Urinary bladder (tissue), 4 donors: ENCODE measurements around the gene GIMD1. TPM values are rescaled to one million over a fixed set of nuclear protein-coding genes. Genes with fewer than 3 reads are reported as not detected.
"Not testable (repeated sequence)": the region's sequence is repeated elsewhere in the genome, so short reads cannot be mapped to it uniquely, and the experiment has no call there.

Experiments used
- DNase-seq: peaks from one replicate; pipeline ENCODE4 v3.0.0-alpha.2; 2015; ENCODE audit errors: extremely low spot score
- H3K27ac ChIP-seq: one replicate; pipeline ENCODE4 v1.5.1; 2013; ENCODE audit warnings: low read depth, mild to moderate bottlenecking, moderate library complexity
- H3K36me3 ChIP-seq: one replicate; pipeline ENCODE4 v1.6.1; 2013; ENCODE audit warnings: mild to moderate bottlenecking, moderate library complexity; ENCODE audit not compliant: insufficient read depth
- H3K4me1 ChIP-seq: one replicate; pipeline ENCODE4 v1.6.1; 2013; ENCODE audit warnings: mild to moderate bottlenecking, moderate library complexity; ENCODE audit not compliant: insufficient read depth
- H3K4me3 ChIP-seq: one replicate; pipeline ENCODE4 v1.5.1; 2013; ENCODE audit warnings: low read depth, low read length
- WGBS: extraction: QIAGEN DNeasy Blood & Tissue Kit; methylation state at CpG from one replicate; pipeline ENCODE4 v1.1.7; 2013; 5-methylcytosine and 5-hydroxymethylcytosine counted together
- polyA plus RNA-seq: library from polyadenylated mRNA; stranded (reverse); fragments of 200-250 nt; gene quantifications from one replicate; pipeline ENCODE4 v1.2.3, GENCODE V29; 2013
- total RNA-seq: library from RNA; depleted of rRNA; stranded (reverse); fragments of >200 nt; gene quantifications from one replicate; pipeline ENCODE4 v1.2.3, GENCODE V29; 2014
- donor health status: healthy with polysubstance abuse.
- donor health status: healthy.

Gene GIMD1
- not detected for total RNA-seq
- not detected for polyA plus RNA-seq

DNA sequence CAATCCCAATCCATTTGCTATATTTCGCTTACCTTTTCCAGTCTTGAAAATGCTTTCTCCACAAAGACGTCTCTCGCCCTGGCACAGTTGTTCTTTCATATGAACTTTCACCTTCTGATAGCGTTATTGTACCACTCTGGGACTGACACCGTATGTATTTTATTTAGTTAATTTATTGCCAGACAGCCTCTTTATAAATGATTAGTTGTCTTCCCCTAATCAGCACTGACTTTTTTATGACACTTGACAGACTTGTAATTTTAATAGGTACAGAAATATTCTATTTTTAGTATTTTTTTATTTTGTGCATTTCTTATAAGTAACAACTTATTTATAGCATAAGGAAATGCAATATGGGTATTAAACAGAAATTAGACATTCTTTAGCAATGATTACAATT is at the start of gene GIMD1:
TSS of gene GIMD1 (minus strand) at position 101 of the 400 bp plus-strand sequence. CDS start 1,343 bp downstream, outside the sequence.
- DNase-seq, result no peak
- no peak within 1 kb of the TSS for H3K4me3 ChIP-seq
- WGBS, result 80% methylated on average over 5 of the region's 5 CpGs

GRCh38 chr4:106414366-106414765 is 45.8 kb upstream of the GIMD1 start:
- Histone ChIP-seq H3K27ac (no peak overlapping the region), H3K36me3 (no peaks in the 10 kb centered on the region), H3K4me3 (no peak overlapping the region), H3K4me1 (no peaks in the 10 kb centered on the region)
- no peak for DNase-seq

More for the DNA sequence above, at the start of gene GIMD1:
- no peaks in the 10 kb centered on the region for H3K4me1 ChIP-seq
- peaks cover 1% of the 10 kb centered on the region for H3K36me3 ChIP-seq
- H3K27ac ChIP-seq, result no peak within 1 kb of the TSS

GRCh38 chr4:106409901-106410889 is 41.6 kb upstream of the GIMD1 start:
- no peak for DNase-seq

DNA sequence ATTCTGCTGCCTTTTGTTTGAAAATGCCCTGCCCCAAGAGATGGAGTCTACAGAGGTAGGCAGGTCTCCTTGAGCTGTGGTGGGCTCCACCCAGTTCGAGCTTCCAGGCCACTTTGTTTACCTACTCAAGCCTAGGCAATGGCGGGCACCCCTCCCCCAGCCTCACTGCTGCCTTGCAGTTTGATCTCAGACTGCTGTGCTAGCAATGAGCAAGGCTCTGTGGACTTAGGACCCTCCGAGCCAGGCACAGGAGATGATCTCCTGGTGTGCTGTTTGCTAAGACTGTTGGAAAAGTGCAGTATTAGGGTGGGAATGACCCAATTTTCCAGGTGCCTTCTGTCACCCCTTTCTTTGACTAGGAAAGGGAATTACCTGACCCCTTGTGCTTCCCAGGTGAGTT is 39.4 kb upstream of the GIMD1 start:
- 69% methylated on average over 3 of the region's 3 CpGs for WGBS
- H3K36me3 ChIP-seq, H3K27ac ChIP-seq, H3K4me1 ChIP-seq, H3K4me3 ChIP-seq, DNase-seq: not testable (repeated sequence)

More at GRCh38 chr4:106409901-106410889, 41.6 kb upstream of the GIMD1 start:
- Histone ChIP-seq H3K4me1 (no peaks in the 10 kb centered on the region), H3K27ac (no peak overlapping the region), H3K36me3 (no peaks in the 10 kb centered on the region), H3K4me3 (no peak overlapping the region)
- WGBS, result 84% methylated on average over 15 of the region's 15 CpGs

DNA sequence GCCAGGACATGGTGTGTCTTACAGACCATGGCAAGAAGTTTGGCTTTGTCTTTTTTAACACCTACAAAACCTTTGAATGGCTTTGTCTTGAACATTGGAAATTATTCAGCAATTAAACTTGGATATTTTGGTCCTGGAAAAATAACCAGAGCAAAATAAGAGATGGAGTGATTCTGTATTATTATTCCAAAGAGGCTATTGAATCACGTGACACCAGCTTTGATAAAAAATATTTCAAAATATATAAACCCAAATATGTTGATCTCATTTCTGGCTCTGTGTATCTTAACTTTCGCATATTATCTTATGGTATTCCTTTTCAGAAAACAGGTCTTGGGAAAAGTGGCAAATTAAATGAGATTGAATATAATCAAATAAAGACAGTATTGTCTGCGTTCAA is 32.6 kb upstream of the GIMD1 start:
- no peak overlapping the region for H3K4me3 ChIP-seq
- H3K36me3 ChIP-seq, result no peaks in the 10 kb centered on the region
- DNase-seq, result no peak
- H3K27ac ChIP-seq, result no peak overlapping the region
- H3K4me1 ChIP-seq, result no peaks in the 10 kb centered on the region
- WGBS, result 92% methylated on average over 3 of the region's 3 CpGs

GRCh38 chr4:106398898-106399297 is 30.3 kb upstream of the GIMD1 start:
- H3K27ac ChIP-seq, DNase-seq, H3K4me3 ChIP-seq, H3K36me3 ChIP-seq, H3K4me1 ChIP-seq: not testable (repeated sequence)
- WGBS, result 56% methylated on average over 2 of the region's 4 CpGs

DNA sequence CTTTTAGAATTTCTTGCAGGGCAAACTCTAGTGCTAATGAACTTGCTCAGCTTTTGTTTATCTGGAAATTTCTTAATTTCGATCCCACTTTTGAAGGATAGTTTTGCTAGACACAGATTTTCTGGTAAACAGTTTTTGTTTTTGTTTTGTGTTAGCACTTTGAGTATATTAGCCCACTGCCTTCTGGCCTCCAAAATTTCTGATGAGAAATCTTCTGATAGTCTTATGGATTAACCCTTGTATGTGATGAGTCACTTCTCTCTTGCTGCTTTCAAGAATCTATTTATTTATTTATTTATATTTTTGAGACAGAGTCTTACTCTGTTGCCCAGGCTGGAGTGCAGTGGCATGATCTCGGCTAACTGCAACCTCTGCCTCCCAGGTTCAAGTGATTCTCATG is 27.0 kb upstream of the GIMD1 start:
- DNase-seq, result no peak
- 85% methylated on average over 2 of the region's 2 CpGs for WGBS
- Histone ChIP-seq H3K4me1 (no peaks in the 10 kb centered on the region), H3K27ac (no peak overlapping the region), H3K36me3 (no peaks in the 10 kb centered on the region), H3K4me3 (no peak overlapping the region)

- DNase-seq, result no peak
- WGBS, result 88% methylated on average over 6 of the region's 6 CpGs
- no peaks in the 10 kb centered on the region for H3K36me3 ChIP-seq
- H3K4me3 ChIP-seq, result no peak overlapping the region
- no peaks in the 10 kb centered on the region for H3K4me1 ChIP-seq
- H3K27ac ChIP-seq, result no peak overlapping the region
Observed at GRCh38 chr4:106385853-106386393, 17.3 kb upstream of the GIMD1 start.

DNA sequence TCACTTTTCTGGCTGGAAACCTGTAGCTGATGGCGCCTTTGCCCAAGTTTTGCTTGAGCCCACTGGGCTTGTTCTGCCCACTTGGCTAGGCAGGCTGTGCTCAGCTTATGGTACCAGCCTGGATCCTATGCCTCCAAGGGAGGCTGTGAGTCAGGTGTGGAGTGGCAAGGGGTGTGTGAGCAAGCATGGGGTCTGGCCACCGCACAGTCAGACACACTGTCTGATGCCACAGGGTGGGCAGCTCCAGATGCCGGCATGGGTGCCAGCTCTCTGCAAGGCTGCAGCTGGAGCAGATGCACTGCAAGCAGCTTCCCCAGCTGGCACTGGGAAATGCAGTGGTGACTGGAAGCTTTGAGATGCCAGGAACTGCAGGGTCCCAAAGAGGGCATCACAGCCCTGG is 16.3 kb upstream of the GIMD1 start:
- Histone ChIP-seq H3K4me1 (no peaks in the 10 kb centered on the region), H3K4me3 (no peak overlapping the region), H3K36me3 (no peaks in the 10 kb centered on the region), H3K27ac (no peak overlapping the region)
- DNase-seq, result no peak
- WGBS, result 99% methylated on average over 3 of the region's 3 CpGs

DNA sequence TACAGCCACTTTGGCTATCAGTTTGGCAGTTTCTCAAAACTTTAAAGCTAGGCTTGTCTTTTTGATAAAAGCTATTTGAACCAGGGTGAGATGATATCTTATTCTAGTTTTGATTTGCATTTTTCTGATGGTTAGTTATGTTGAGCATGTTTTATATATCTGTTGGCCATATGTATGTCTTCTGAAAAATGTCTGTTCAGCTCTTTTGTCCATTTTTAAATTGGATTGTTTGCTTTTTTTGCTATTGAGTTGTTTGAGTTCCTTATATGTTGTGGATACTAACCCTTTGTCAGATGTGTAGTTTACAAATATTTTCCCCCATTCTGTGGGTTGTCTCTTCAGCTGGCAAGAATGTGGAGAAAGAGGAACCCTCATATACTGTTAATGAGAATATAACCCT is 11.6 kb upstream of the GIMD1 start:
- DNase-seq, result no peak
- H3K4me1 ChIP-seq, result no peaks in the 10 kb centered on the region
- H3K4me3 ChIP-seq, result no peak overlapping the region
- no peak overlapping the region for H3K27ac ChIP-seq
- H3K36me3 ChIP-seq, result no peaks in the 10 kb centered on the region

DNA sequence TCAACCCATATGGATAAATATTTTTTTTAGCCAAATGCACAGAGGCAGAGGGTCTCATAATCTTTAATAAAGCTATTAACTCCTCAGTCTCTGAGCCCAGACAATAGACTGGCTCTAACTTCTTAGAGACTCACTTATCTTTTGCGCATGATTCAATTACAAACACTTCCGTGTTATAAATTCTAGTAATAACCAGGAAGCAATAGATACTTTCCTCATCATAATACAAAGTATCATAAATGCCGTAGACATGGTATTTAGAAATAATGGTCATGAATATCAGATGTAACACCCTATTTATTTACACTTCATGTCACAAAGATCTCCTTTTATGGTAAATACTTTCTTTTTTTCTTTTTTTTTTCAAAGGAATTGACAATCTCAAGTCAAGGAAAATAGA is 4.4 kb upstream of the GIMD1 start:
- no peak for DNase-seq
- 60% methylated on average over 3 of the region's 3 CpGs for WGBS
- no peaks in the 10 kb centered on the region for H3K4me1 ChIP-seq
- H3K36me3 ChIP-seq, result peaks cover under 1% of the 10 kb centered on the region
- no peak overlapping the region for H3K27ac ChIP-seq
- no peak overlapping the region for H3K4me3 ChIP-seq

DNA sequence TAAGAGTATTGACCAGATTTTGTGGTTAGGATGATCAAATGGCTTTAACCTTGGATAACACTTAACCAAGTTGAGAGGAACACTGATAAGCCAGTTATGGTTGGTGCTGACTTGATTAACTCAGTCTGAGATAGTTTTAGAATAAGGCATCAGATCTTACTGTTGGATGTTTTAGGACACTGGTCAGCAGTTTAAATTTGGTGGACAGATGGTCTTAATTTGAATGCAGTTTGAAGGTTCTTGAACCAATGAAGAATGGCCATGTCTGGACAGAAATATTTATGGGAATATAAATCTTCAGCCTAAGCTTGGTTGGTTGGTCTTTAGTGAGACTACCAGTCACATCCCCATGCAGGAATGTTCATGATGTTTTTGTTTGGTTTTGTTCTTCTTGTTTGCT is 2.6 kb upstream of the GIMD1 start:
- peaks cover 1% of the 10 kb centered on the region for H3K36me3 ChIP-seq
- no peaks in the 10 kb centered on the region for H3K4me1 ChIP-seq
- DNase-seq, result no peak
- no peak overlapping the region for H3K27ac ChIP-seq
- H3K4me3 ChIP-seq, result no peak overlapping the region

- no peak for DNase-seq
- Histone ChIP-seq H3K4me1 (no peaks in the 10 kb centered on the region), H3K27ac (no peak overlapping the region), H3K36me3 (peaks cover 1% of the 10 kb centered on the region), H3K4me3 (no peak overlapping the region)
- 75% methylated on average over 2 of the region's 2 CpGs for WGBS
Observed at GRCh38 chr4:106370214-106370613, 1.6 kb upstream of the GIMD1 start.

GRCh38 chr4:106369456-106370060 is 980 bp upstream of the GIMD1 start:
- H3K4me3 ChIP-seq, result no peak overlapping the region
- no peaks in the 10 kb centered on the region for H3K4me1 ChIP-seq
- WGBS, result 26% methylated on average over 6 of the region's 6 CpGs
- peak; percentile 41 for DNase-seq
- H3K36me3 ChIP-seq, result peaks cover 1% of the 10 kb centered on the region
- H3K27ac ChIP-seq, result no peak overlapping the region
